Measurements from ENCODE around the gene GALNT3.

The GALNT3 gene

DNA sequence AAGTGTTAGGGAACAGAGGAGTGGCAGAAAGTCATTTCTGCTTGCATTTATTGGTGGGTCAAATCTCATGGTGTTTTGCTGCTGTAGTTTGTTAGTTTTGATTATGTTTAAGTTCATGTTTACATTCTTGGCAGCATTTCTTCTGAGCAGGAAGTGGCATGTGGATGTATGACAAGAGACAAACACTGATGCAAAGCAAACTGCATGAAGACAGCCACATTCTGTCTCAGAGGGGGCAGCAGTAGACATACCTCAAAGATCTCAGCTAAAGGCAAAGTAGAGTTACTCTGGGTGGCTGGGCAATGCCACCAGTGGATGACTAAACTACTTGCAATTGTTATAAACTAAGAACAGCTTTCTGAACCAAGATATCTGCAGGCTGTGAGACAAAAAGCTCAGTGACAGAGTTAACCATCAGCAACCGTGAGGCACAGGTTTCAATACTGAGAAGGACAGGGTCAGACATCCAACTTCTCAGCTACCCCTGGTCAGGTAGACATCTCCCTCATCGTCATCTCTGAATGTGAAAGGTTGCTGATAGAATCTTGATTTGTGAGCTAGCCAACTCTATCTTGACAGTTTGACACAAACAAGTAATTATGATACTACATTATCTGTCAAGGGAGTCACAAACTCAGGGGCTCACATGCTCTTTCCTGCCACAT lies 16.4 kb downstream of the GALNT3 start:
- H3K36me3 ChIP-seq (replicated peaks; ENCODE audit: insufficient read depth, low read length), result no peaks in the 10 kb centered on the region
- no peak overlapping the region for H3K4me3 ChIP-seq (ENCODE audit: low read length)
- H3K4me2 ChIP-seq (ENCODE audit: low read depth, low read length), result no peak overlapping the region
- H2AFZ ChIP-seq (ENCODE audit: low read length), result no peak overlapping the region
- no peak for DNase-seq
- TF ChIP-seq EZH2phosphoT487 (IDR thresholded peaks at IDR 0.05; ENCODE audit: low read length) (no peak), EZH2 (optimal IDR thresholded peaks at IDR 0.05; ENCODE audit: low read depth, low read length) (no peak)
- TF ChIP-seq, protein P1, sequence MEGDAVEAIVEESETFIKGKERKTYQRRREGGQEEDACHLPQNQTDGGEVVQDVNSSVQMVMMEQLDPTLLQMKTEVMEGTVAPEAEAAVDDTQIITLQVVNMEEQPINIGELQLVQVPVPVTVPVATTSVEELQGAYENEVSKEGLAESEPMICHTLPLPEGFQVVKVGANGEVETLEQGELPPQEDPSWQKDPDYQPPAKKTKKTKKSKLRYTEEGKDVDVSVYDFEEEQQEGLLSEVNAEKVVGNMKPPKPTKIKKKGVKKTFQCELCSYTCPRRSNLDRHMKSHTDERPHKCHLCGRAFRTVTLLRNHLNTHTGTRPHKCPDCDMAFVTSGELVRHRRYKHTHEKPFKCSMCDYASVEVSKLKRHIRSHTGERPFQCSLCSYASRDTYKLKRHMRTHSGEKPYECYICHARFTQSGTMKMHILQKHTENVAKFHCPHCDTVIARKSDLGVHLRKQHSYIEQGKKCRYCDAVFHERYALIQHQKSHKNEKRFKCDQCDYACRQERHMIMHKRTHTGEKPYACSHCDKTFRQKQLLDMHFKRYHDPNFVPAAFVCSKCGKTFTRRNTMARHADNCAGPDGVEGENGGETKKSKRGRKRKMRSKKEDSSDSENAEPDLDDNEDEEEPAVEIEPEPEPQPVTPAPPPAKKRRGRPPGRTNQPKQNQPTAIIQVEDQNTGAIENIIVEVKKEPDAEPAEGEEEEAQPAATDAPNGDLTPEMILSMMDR (IDR thresholded peaks at IDR 0.05; ENCODE audit: low read length), result no peak
- no peaks in the 10 kb centered on the region for H4K20me1 ChIP-seq (ENCODE audit: insufficient read depth, low read length)
- H3F3A ChIP-seq (ENCODE audit: insufficient read depth, low read length), result no peaks in the 10 kb centered on the region
- H3K27me3 ChIP-seq (replicated peaks; ENCODE audit: insufficient read depth, low read length), result no peaks in the 10 kb centered on the region
- H3K9me2 ChIP-seq (replicated peaks; ENCODE audit: insufficient read depth, low read length), result no peaks in the 10 kb centered on the region
- no peak overlapping the region for H3K27ac ChIP-seq (ENCODE audit: low read length)
- H3K9me3 ChIP-seq (replicated peaks; ENCODE audit: insufficient read depth, low read length), result no peaks in the 10 kb centered on the region
- peaks cover 46% of the 10 kb centered on the region for H3K79me2 ChIP-seq (ENCODE audit: low read length)
- no peak overlapping the region for H3K9ac ChIP-seq (ENCODE audit: low read length)
- H3K4me1 ChIP-seq (ENCODE audit: low read length), result no peaks in the 10 kb centered on the region

DNA sequence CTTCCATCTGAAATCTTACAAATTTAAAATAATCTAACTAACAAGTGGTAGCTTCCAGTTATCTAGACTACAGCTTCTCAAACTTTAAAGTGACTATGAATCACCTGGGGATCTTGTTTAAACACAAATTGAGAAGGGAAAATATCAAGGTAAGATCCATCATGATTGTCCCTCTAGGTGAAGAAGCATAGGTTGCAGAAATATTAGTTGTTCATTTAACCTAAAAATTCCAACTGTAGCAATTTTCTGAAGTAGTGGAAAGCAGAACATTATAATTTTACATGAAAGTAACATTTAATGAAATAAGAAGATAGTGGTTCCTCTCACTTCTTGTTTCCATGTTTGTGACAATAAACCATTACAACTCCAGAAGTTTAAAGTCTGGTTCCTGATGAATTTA lies 17.3 kb downstream of the GALNT3 start:
- H3K9ac ChIP-seq (ENCODE audit: low read length), result no peak overlapping the region
- H3K27me3 ChIP-seq (replicated peaks; ENCODE audit: insufficient read depth, low read length), result no peaks in the 10 kb centered on the region
- no peak overlapping the region for H3K4me2 ChIP-seq (ENCODE audit: low read depth, low read length)
- no peaks in the 10 kb centered on the region for H3K36me3 ChIP-seq (replicated peaks; ENCODE audit: insufficient read depth, low read length)
- H3K79me2 ChIP-seq (ENCODE audit: low read length), result peaks cover 46% of the 10 kb centered on the region
- no peaks in the 10 kb centered on the region for H3K9me3 ChIP-seq (replicated peaks; ENCODE audit: insufficient read depth, low read length)
- no peak for DNase-seq
- H3K9me2 ChIP-seq (replicated peaks; ENCODE audit: insufficient read depth, low read length), result no peaks in the 10 kb centered on the region
- H3F3A ChIP-seq (ENCODE audit: insufficient read depth, low read length), result no peaks in the 10 kb centered on the region
- no peak overlapping the region for H2AFZ ChIP-seq (ENCODE audit: low read length)
- no peak overlapping the region for H3K4me3 ChIP-seq (ENCODE audit: low read length)
- H3K27ac ChIP-seq (ENCODE audit: low read length), result no peak overlapping the region
- TF ChIP-seq EZH2phosphoT487 (IDR thresholded peaks at IDR 0.05; ENCODE audit: low read length) (no peak), EZH2 (optimal IDR thresholded peaks at IDR 0.05; ENCODE audit: low read depth, low read length) (no peak)
- TF ChIP-seq, protein P1 (IDR thresholded peaks at IDR 0.05; ENCODE audit: low read length), result no peak
- H3K4me1 ChIP-seq (ENCODE audit: low read length), result no peaks in the 10 kb centered on the region
- no peaks in the 10 kb centered on the region for H4K20me1 ChIP-seq (ENCODE audit: insufficient read depth, low read length)

DNA sequence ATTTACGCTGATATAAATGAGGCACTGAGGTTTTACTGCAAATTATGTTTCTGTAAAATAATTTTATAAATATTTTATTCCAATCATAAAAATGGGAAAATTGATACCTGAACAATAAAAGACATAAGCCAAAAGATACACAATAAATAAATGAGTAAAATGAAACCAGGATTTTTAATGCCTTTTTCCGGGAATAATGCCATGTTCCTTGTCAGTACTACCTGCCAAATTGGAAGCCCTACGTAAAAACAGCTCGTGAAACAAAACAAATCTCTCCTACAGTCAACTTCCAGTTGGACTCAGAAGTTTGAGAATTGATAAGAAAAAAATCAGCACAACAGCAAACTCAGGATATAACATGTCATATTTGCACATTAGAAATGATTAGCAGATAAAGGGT lies 18.0 kb downstream of the GALNT3 start:
- Histone ChIP-seq H3K4me3 (ENCODE audit: low read length) (no peak overlapping the region), H3K4me2 (ENCODE audit: low read depth, low read length) (no peak overlapping the region)
- DNase-seq, result no peak

More for the DNA sequence above, 18.0 kb downstream of the GALNT3 start:
- no peaks in the 10 kb centered on the region for H3K4me1 ChIP-seq (ENCODE audit: low read length)
- H3K27me3 ChIP-seq (replicated peaks; ENCODE audit: insufficient read depth, low read length), result no peaks in the 10 kb centered on the region
- no peak overlapping the region for H3K9ac ChIP-seq (ENCODE audit: low read length)
- H3K9me2 ChIP-seq (replicated peaks; ENCODE audit: insufficient read depth, low read length), result no peaks in the 10 kb centered on the region
- no peak for TF ChIP-seq EZH2 (optimal IDR thresholded peaks at IDR 0.05; ENCODE audit: low read depth, low read length)
- TF ChIP-seq EZH2phosphoT487 (IDR thresholded peaks at IDR 0.05; ENCODE audit: low read length), result no peak
- TF ChIP-seq, protein P1 (IDR thresholded peaks at IDR 0.05; ENCODE audit: low read length), result no peak
- H3F3A ChIP-seq (ENCODE audit: insufficient read depth, low read length), result no peaks in the 10 kb centered on the region
- no peaks in the 10 kb centered on the region for H4K20me1 ChIP-seq (ENCODE audit: insufficient read depth, low read length)
- H3K27ac ChIP-seq (ENCODE audit: low read length), result no peak overlapping the region
- H3K79me2 ChIP-seq (ENCODE audit: low read length), result peaks cover 46% of the 10 kb centered on the region
- no peaks in the 10 kb centered on the region for H3K9me3 ChIP-seq (replicated peaks; ENCODE audit: insufficient read depth, low read length)
- H2AFZ ChIP-seq (ENCODE audit: low read length), result no peak overlapping the region
- no peaks in the 10 kb centered on the region for H3K36me3 ChIP-seq (replicated peaks; ENCODE audit: insufficient read depth, low read length)
